Upper lobe of left lung (tissue), 4 donors: ENCODE results near the gene SLC2A11.

Source experiments
- CTCF ChIP-seq, 6 experiments: fragments of 450-650 bp in 4 of 6; fragments of 200-600 bp in 2 of 6; sonication (generic) in 2 of 6; IDR thresholded peaks; one replicate each; pipeline ENCODE4 v1.5.1; 2016 to 2019; ENCODE audit warnings: antibody characterized with exemption in 6 of 6
- POLR2AphosphoS5 ChIP-seq, 2 donors: sonication (generic); formaldehyde crosslinking; IDR thresholded peaks; one replicate each; pipeline ENCODE4 v1.5.1; 2017; ENCODE audit warnings: antibody characterized with exemption in 2 of 2

GRCh38 chr22:23897320-23897719 lies 39.6 kb downstream of the SLC2A11 start:
- TF ChIP-seq CTCF (IDR thresholded peaks at IDR 0.05) (no peak), POLR2AphosphoS5 (IDR thresholded peaks at IDR 0.05) (no peak)
